ENCODE data around the gene NUDCD3. TPM values are rescaled to one million over a fixed set of nuclear protein-coding genes. Genes with fewer than 3 reads are reported as not detected.

Gene NUDCD3
- total RNA-seq, 4 donors from 2014 or later: 44.7 to 57.3 (median 49.7) TPM

- WGBS, 2 donors: 64 to 70% methylated on average over 3 of the region's 3 CpGs
- TF ChIP-seq EP300 (IDR thresholded peaks at IDR 0.05): no peak
- peaks cover 0 to 9% (median 0%) of the 10 kb centered on the region in 4 donors for H3K9me3 ChIP-seq
- H3K36me3 ChIP-seq: no peaks in the 10 kb centered on the region
- no peak overlapping the region for H3K4me3 ChIP-seq
- no peaks in the 10 kb centered on the region for H3K4me1 ChIP-seq
- H3K27me3 ChIP-seq: no peaks in the 10 kb centered on the region
- H3K27ac ChIP-seq: no peak overlapping the region
- DNase-seq (ENCODE audit: low spot score in 2 of 2): no peak
These were observed 15.1 kb upstream of the NUDCD3 start for GRCh38 chr7:44505595-44505994.

GRCh38 chr7:44498230-44498954 lies 7.9 kb upstream of the NUDCD3 start:
- H3K27me3 ChIP-seq: no peaks in the 10 kb centered on the region
- H3K9me3 ChIP-seq: no peaks in the 10 kb centered on the region
- no peaks in the 10 kb centered on the region for H3K4me1 ChIP-seq
- 53 to 56% methylated on average over 4 of the region's 4 CpGs for WGBS, 2 donors
- no peak overlapping the region for H3K27ac ChIP-seq
- no peaks in the 10 kb centered on the region for H3K36me3 ChIP-seq
- no peak for TF ChIP-seq CTCF (IDR thresholded peaks at IDR 0.05)
- TF ChIP-seq POLR2A (IDR thresholded peaks at IDR 0.05): no peak
- H3K4me3 ChIP-seq: no peak overlapping the region
- DNase-seq (ENCODE audit: low spot score in 2 of 2): no peak

GRCh38 chr7:44497155-44498027 lies 6.9 kb upstream of the NUDCD3 start:
- 94 to 97% methylated on average over 5 of the region's 5 CpGs for WGBS, 2 donors
- H3K36me3 ChIP-seq: no peaks in the 10 kb centered on the region
- H3K27me3 ChIP-seq: no peaks in the 10 kb centered on the region
- TF ChIP-seq POLR2A (IDR thresholded peaks at IDR 0.05) (no peak), EP300 (IDR thresholded peaks at IDR 0.05) (no peak), CTCF (IDR thresholded peaks at IDR 0.05) (no peak)
- no peak overlapping the region for H3K27ac ChIP-seq
- no peaks in the 10 kb centered on the region for H3K9me3 ChIP-seq
- H3K4me1 ChIP-seq: no peaks in the 10 kb centered on the region
- no peak for DNase-seq (ENCODE audit: low spot score in 2 of 2)
- H3K4me3 ChIP-seq: no peak overlapping the region

GRCh38 chr7:44496385-44496784 lies 5.9 kb upstream of the NUDCD3 start:
- no peaks in the 10 kb centered on the region for H3K9me3 ChIP-seq
- H3K4me3 ChIP-seq: no peak overlapping the region
- H3K27me3 ChIP-seq: no peaks in the 10 kb centered on the region
- no peak overlapping the region for H3K27ac ChIP-seq
- WGBS, 2 donors: 89 to 90% methylated on average over 1 of the region's 1 CpG
- H3K4me1 ChIP-seq: no peaks in the 10 kb centered on the region
- no peaks in the 10 kb centered on the region for H3K36me3 ChIP-seq
- TF ChIP-seq POLR2A (IDR thresholded peaks at IDR 0.05): no peak
- no peak for TF ChIP-seq CTCF (IDR thresholded peaks at IDR 0.05)
- TF ChIP-seq EP300 (IDR thresholded peaks at IDR 0.05): no peak
- no peak for DNase-seq (ENCODE audit: low spot score in 2 of 2)

GRCh38 chr7:44494960-44495359 lies 4.5 kb upstream of the NUDCD3 start:
- no peak for DNase-seq (ENCODE audit: low spot score in 2 of 2)
- H3K27ac ChIP-seq: no peak overlapping the region
- no peaks in the 10 kb centered on the region for H3K36me3 ChIP-seq
- peaks cover 0 to 4% (median 0%) of the 10 kb centered on the region in 4 donors for H3K4me1 ChIP-seq
- 78 to 80% methylated on average over 2 of the region's 2 CpGs for WGBS, 2 donors
- H3K9me3 ChIP-seq: no peaks in the 10 kb centered on the region
- TF ChIP-seq POLR2A (IDR thresholded peaks at IDR 0.05) (no peak), CTCF (IDR thresholded peaks at IDR 0.05) (no peak), EP300 (IDR thresholded peaks at IDR 0.05) (no peak)
- no peak overlapping the region for H3K4me3 ChIP-seq
- no peaks in the 10 kb centered on the region for H3K27me3 ChIP-seq
